ENCODE data around the gene PAPOLB. TPM values are rescaled to one million over a fixed set of nuclear protein-coding genes. Genes with fewer than 3 reads are reported as not detected.

The PAPOLB gene
- total RNA-seq, 1 donor from 2014 or later: 0.24 TPM

DNA sequence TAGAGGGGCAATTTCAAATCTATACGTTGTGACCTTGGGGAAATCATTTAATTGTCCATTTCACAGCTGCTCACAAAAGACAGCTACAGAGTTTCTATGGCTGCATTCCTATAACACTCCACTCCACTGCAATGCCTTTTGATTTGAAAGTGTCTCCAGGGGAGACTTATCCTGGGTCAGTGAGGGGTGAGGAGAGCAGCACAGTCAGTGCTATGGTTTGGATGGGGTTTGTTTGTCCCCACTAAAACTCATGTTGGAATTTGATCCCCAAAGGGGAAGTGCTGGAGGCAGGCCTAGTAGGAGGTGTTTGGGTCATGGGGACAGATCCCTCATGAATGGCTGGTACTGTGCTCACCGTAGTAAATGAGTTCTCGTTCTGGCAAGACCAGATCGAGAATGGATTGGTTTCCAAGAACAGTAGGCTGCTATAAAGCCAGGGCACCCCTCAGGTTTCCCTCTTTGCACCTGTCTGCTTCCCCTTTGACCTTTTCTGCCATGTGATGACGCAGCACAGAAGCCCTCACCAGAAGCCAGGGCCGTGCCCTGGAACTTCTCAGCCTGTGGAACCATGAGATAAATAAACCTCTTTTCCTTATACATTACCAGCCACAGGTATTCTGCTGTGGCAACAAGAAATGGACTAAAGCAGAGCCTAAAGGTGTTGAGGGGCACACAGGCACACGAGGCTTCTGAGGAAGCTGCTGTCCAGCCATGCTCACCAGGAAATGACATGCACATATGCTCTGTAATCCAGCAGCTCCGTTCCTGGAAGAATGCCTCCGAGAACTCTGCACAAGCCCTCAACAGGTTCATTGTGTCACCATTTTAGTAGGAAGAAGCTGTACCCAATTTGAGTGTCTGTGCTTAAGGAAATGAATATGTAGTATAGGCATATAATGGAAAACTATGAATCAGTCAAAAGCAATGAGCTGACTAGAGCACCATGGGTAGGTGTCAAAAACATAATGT, 5.0 kb upstream of the PAPOLB start:
- DNase-seq (no peak), ATAC-seq (no peak)
- Histone ChIP-seq H3K9me3 (no peaks in the 10 kb centered on the region), H3K27me3 (ENCODE audit: low read depth) (no peaks in the 10 kb centered on the region), H3K27ac (no peak overlapping the region), H3K4me3 (no peak overlapping the region), H3K4me1 (no peaks in the 10 kb centered on the region), H3K36me3 (no peaks in the 10 kb centered on the region)
- intact Hi-C loops (cut with DNase I): no loop called here
- TF ChIP-seq CTCF (IDR thresholded peaks at IDR 0.05): no peak

DNA sequence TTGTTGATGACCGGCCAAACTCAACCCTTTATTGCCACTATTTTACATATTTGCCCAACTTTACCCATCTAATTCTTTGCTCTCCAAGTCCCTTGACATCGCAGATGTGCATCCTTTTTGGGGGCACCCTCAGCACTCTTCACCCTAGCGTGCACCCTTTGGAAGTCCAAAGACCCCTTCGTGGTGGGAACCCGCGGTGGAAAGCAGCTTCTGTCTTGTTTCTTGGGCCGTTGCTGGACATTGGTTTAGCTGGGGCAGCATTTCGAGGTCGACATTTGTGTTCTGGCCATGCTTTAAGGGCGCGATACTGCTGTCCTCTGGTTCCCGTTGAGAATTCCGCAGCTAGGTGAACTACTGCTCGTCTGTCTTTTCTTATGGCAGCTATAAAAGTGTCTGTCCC, 326 bp upstream of the PAPOLB start:
- H3K4me3 ChIP-seq: peak overlapping the region; percentile 40
- ATAC-seq: no peak
- H3K36me3 ChIP-seq: no peaks in the 10 kb centered on the region

GRCh38 chr7:4861227-4861626, 603 bp downstream of the PAPOLB start:
- Histone ChIP-seq H3K9me3 (no peaks in the 10 kb centered on the region), H3K36me3 (no peaks in the 10 kb centered on the region), H3K4me3 (peak overlapping the region; percentile 40), H3K4me1 (no peaks in the 10 kb centered on the region), H3K27me3 (ENCODE audit: low read depth) (no peaks in the 10 kb centered on the region), H3K27ac (no peak overlapping the region)
- DNase-seq (no peak), ATAC-seq (no peak)
- TF ChIP-seq CTCF (IDR thresholded peaks at IDR 0.05): no peak
- intact Hi-C loops (cut with DNase I): no loop called here

More for the DNA sequence above, 326 bp upstream of the PAPOLB start:
- Histone ChIP-seq H3K9me3 (no peaks in the 10 kb centered on the region), H3K27ac (no peak overlapping the region), H3K4me1 (no peaks in the 10 kb centered on the region), H3K27me3 (ENCODE audit: low read depth) (no peaks in the 10 kb centered on the region)
- intact Hi-C loops (cut with DNase I): no loop called here
- no peak for DNase-seq
- TF ChIP-seq CTCF (IDR thresholded peaks at IDR 0.05): no peak

GRCh38 chr7:4857189-4857588, 4.6 kb downstream of the PAPOLB start:
- TF ChIP-seq CTCF (IDR thresholded peaks at IDR 0.05): no peak
- no peak overlapping the region for H3K27ac ChIP-seq
- H3K36me3 ChIP-seq: no peaks in the 10 kb centered on the region
- H3K27me3 ChIP-seq (ENCODE audit: low read depth): no peaks in the 10 kb centered on the region
- no peaks in the 10 kb centered on the region for H3K9me3 ChIP-seq
- intact Hi-C loops (cut with DNase I): no loop called here
- H3K4me3 ChIP-seq: no peak overlapping the region
- no peaks in the 10 kb centered on the region for H3K4me1 ChIP-seq
- ATAC-seq (no peak), DNase-seq (no peak)

- Histone ChIP-seq H3K4me3 (no peak overlapping the region), H3K9me3 (no peaks in the 10 kb centered on the region), H3K4me1 (no peaks in the 10 kb centered on the region), H3K27ac (no peak overlapping the region), H3K36me3 (no peaks in the 10 kb centered on the region), H3K27me3 (ENCODE audit: low read depth) (no peaks in the 10 kb centered on the region)
- TF ChIP-seq CTCF (IDR thresholded peaks at IDR 0.05): no peak
- DNase-seq (no peak), ATAC-seq (no peak)
- intact Hi-C loops (cut with DNase I): no loop called here
Observed at GRCh38 chr7:4856336-4857057, 5.3 kb downstream of the PAPOLB start.
